Panc1 (cell line): Measurements from ENCODE around the gene AKAP5. TPM values are rescaled to one million over a fixed set of nuclear protein-coding genes. Genes with fewer than 3 reads are reported as not detected.

ENCODE experiments used
- ATAC-seq: fragments of 200-7000 bp; cut with Tn5 transposase; 2 replicates; pipeline ENCODE4 v1.9.1; 2020; ENCODE audit warnings: mild to moderate bottlenecking, moderate library complexity
- BruUV-seq: library from RNA; stranded (reverse); fragments of 400-500 nt; replicated peaks from 2 replicates; lab custom pipeline; 2021; lab: Mats Ljungman, UMichigan
- CTCF ChIA-PET: fragments of 300-600 bp; sonication (Branson Sonifier 250); formaldehyde crosslinking; loops from one replicate; lab custom pipeline; 2022; ENCODE audit warnings: antibody characterized with exemption; lab: Charles Lee
- POLR2A ChIA-PET: fragments of 300-600 bp; sonication (Branson Sonifier 250); formaldehyde crosslinking; loops from one replicate; lab custom pipeline; 2022; ENCODE audit warnings: antibody characterized with exemption; lab: Charles Lee
- DNase-seq: peaks from one replicate; pipeline ENCODE4 v3.0.0-alpha.2; 2010; ENCODE audit warnings: low read depth, low spot score
- H3K27ac ChIP-seq: 2 replicates; pipeline ENCODE4 v1.5.1; 2011; ENCODE audit warnings: mild to moderate bottlenecking, low read length, inconsistent platforms
- H3K27me3 ChIP-seq: fragments of 200-500 bp; sonication (Bioruptor generic); 2 replicates; pipeline ENCODE4 v1.6.0; 2014; ENCODE audit warnings: low read length, inconsistent platforms; ENCODE audit not compliant: control insufficient read depth, insufficient read depth
- H3K36me3 ChIP-seq: fragments of 200-500 bp; sonication (Bioruptor generic); 2 replicates; pipeline ENCODE4 v1.5.1; 2014; ENCODE audit warnings: inconsistent platforms, mild to moderate bottlenecking, low read length, moderate library complexity; ENCODE audit not compliant: control insufficient read depth, insufficient read depth
- H3K4me1 ChIP-seq: 2 replicates; pipeline ENCODE4 v1.5.1; 2011; ENCODE audit warnings: inconsistent platforms, mild to moderate bottlenecking, low read length, moderate library complexity; ENCODE audit not compliant: control insufficient read depth, insufficient read depth
- H3K4me3 ChIP-seq, 2 experiments: 2 replicates each; pipeline ENCODE4 v1.5.1; 2011 to 2012; ENCODE audit warnings: low read depth in 2 of 2, low read length in 2 of 2, mild to moderate bottlenecking in 2 of 2, inconsistent platforms in 1 of 2, moderate library complexity in 1 of 2
- H3K9me3 ChIP-seq: fragments of 200-500 bp; sonication (Bioruptor generic); 2 replicates; pipeline ENCODE4 v1.5.1; 2014; ENCODE audit warnings: low read depth, mild to moderate bottlenecking, inconsistent platforms, low read length, moderate library complexity; ENCODE audit not compliant: control insufficient read depth, insufficient read depth
- POLR2AphosphoS5 ChIP-seq: IDR thresholded peaks from 2 replicates; pipeline ENCODE4 v1.6.1; 2012; ENCODE audit warnings: mild to moderate bottlenecking, low read depth, low read length, moderate library complexity
- SIN3A ChIP-seq: IDR thresholded peaks from 2 replicates; pipeline ENCODE4 v1.6.1; 2012; ENCODE audit warnings: low read depth, mild to moderate bottlenecking, low read length, moderate library complexity, borderline replicate concordance; ENCODE audit not compliant: insufficient read depth
- TCF7L2 ChIP-seq: IDR thresholded peaks from 2 replicates; pipeline ENCODE4 v1.6.1; 2011; ENCODE audit warnings: mild to moderate bottlenecking, low read depth, low read length, inconsistent platforms
- in situ Hi-C: cut with HindIII; loops from 2 replicates; pipeline ENCODE4 v1.10.0; 2016; ENCODE audit warnings: low sequenced_read_pairs, low pct_unique_long_range_greater_than_20kb
- intact Hi-C: fragments of 100-400 bp; cut with micrococcal nuclease; formaldehyde crosslinking; loops from one replicate; pipeline ENCODE4 v1.10.0; 2022; ENCODE audit not compliant: unreplicated experiment
- total RNA-seq: library from RNA; stranded (reverse); gene quantifications from one replicate; pipeline ENCODE4 v1.2.1, GENCODE V29; 2021; ENCODE audit not compliant: unreplicated experiment
- TF ChIP-seq, protein P1 (sequence below): fragments of 450-650 bp; IDR thresholded peaks from 2 replicates; pipeline ENCODE4 v1.5.1; 2017; ENCODE audit warnings: mild to moderate bottlenecking
- TF ChIP-seq, protein P2 (sequence below), 2 experiments: IDR thresholded peaks; 2 replicates each; pipeline ENCODE4 v1.6.1; 2011 to 2012; ENCODE audit warnings: low read depth in 2 of 2, control low read depth in 1 of 2, low read length in 1 of 2, mild to moderate bottlenecking in 1 of 2, moderate library complexity in 1 of 2; ENCODE audit not compliant: insufficient read depth in 1 of 2

Gene AKAP5
- total RNA-seq, 1 experiment from 2014 or later, result 0.64 TPM

DNA sequence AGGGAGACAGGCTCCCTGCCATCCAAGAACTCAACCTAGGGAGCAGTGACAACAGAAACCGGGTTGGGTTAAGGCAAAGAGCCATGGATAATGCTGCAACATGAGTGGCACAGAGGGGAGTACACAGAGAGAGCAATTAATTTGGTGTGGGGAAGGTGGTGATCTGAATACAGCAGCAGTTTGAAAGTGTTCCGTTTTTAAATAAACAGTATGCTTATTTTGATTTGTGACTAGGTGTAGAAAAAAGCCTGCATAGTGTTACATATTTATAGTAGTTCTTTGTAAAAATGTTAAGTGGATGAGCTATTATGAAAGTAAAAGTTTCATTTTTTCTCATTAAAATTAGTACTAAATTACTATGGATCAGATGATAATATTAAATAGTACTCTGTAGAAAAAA lies 8.7 kb downstream of the AKAP5 start:
- Histone ChIP-seq H3K27me3 (no peaks in the 10 kb centered on the region), H3K9me3 (no peaks in the 10 kb centered on the region), H3K4me3 (no peak overlapping the region), H3K27ac (no peak overlapping the region), H3K4me1 (no peaks in the 10 kb centered on the region), H3K36me3 (no peaks in the 10 kb centered on the region)
- DNase-seq, result no peak
- ATAC-seq, result no peak
- intact Hi-C loops (loop anchor here (10.0 kb wide), 1 partner anchor 129 kb away; no protein-coding TSS in a partner anchor), in situ Hi-C loops (no loop called here)
- no TSS peak for BruUV-seq
- TF ChIP-seq, protein P1, sequence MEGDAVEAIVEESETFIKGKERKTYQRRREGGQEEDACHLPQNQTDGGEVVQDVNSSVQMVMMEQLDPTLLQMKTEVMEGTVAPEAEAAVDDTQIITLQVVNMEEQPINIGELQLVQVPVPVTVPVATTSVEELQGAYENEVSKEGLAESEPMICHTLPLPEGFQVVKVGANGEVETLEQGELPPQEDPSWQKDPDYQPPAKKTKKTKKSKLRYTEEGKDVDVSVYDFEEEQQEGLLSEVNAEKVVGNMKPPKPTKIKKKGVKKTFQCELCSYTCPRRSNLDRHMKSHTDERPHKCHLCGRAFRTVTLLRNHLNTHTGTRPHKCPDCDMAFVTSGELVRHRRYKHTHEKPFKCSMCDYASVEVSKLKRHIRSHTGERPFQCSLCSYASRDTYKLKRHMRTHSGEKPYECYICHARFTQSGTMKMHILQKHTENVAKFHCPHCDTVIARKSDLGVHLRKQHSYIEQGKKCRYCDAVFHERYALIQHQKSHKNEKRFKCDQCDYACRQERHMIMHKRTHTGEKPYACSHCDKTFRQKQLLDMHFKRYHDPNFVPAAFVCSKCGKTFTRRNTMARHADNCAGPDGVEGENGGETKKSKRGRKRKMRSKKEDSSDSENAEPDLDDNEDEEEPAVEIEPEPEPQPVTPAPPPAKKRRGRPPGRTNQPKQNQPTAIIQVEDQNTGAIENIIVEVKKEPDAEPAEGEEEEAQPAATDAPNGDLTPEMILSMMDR, result no peak
- TF ChIP-seq TCF7L2 (no peak), SIN3A (no peak), POLR2AphosphoS5 (no peak)
- TF ChIP-seq, protein P2, sequence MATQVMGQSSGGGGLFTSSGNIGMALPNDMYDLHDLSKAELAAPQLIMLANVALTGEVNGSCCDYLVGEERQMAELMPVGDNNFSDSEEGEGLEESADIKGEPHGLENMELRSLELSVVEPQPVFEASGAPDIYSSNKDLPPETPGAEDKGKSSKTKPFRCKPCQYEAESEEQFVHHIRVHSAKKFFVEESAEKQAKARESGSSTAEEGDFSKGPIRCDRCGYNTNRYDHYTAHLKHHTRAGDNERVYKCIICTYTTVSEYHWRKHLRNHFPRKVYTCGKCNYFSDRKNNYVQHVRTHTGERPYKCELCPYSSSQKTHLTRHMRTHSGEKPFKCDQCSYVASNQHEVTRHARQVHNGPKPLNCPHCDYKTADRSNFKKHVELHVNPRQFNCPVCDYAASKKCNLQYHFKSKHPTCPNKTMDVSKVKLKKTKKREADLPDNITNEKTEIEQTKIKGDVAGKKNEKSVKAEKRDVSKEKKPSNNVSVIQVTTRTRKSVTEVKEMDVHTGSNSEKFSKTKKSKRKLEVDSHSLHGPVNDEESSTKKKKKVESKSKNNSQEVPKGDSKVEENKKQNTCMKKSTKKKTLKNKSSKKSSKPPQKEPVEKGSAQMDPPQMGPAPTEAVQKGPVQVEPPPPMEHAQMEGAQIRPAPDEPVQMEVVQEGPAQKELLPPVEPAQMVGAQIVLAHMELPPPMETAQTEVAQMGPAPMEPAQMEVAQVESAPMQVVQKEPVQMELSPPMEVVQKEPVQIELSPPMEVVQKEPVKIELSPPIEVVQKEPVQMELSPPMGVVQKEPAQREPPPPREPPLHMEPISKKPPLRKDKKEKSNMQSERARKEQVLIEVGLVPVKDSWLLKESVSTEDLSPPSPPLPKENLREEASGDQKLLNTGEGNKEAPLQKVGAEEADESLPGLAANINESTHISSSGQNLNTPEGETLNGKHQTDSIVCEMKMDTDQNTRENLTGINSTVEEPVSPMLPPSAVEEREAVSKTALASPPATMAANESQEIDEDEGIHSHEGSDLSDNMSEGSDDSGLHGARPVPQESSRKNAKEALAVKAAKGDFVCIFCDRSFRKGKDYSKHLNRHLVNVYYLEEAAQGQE (IDR thresholded peaks at IDR 0.05; ENCODE audit: insufficient read depth in 1 of 2, low read depth in 2 of 2, low read length in 1 of 2), result no peak
- CTCF ChIA-PET, result no interaction called here
- POLR2A ChIA-PET, result no interaction called here

DNA sequence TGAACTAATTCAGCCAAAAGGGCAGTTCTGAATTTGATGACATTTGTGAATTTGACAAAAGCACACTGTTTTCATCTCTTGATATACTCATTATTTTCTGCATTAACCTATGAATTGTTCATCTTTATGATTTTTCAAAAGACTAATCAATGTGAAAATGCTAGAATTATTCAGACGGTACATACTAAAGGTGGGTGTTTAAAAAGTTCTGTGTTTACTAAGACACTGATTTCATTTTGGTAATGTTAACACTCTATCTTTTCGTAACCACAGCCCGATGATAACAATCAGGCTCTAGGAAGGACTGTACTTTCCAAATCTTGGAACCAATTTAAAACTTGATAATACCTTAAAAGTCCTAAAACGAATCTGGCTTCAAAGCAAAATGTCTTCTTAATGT lies 9.4 kb downstream of the AKAP5 start:
- no peaks in the 10 kb centered on the region for H3K4me1 ChIP-seq
- H3K9me3 ChIP-seq, result no peaks in the 10 kb centered on the region
- H3K4me3 ChIP-seq, result no peak overlapping the region
- DNase-seq, result no peak
- H3K27ac ChIP-seq, result no peak overlapping the region
- ChIA-PET POLR2A (no interaction called here), CTCF (no interaction called here)
- TF ChIP-seq SIN3A (no peak), TCF7L2 (no peak), POLR2AphosphoS5 (no peak)
- TF ChIP-seq, protein P2 (IDR thresholded peaks at IDR 0.05; ENCODE audit: insufficient read depth in 1 of 2, low read depth in 2 of 2, low read length in 1 of 2), result no peak
- TF ChIP-seq, protein P1, result no peak
- H3K36me3 ChIP-seq, result no peaks in the 10 kb centered on the region
- intact Hi-C loops, result loop anchor here (10.0 kb wide), 1 partner anchor 130 kb away; no protein-coding TSS in a partner anchor
- in situ Hi-C loops, result no loop called here
- H3K27me3 ChIP-seq, result no peaks in the 10 kb centered on the region
- no TSS peak for BruUV-seq
- no peak for ATAC-seq
